Tibial artery (tissue), 4 donors: ENCODE data around the gene HERC3.

Source experiments
- DNase-seq, 2 donors: peaks; one replicate each; pipeline ENCODE4 v3.0.0-alpha.2; 2019
- H3K27ac ChIP-seq, 2 donors: fragments of 200-600 bp; sonication (generic) in 1 of 2; 1 replicate in 1 of 2; 2 replicates in 1 of 2; pipeline ENCODE4 v1.5.1; 2018 to 2019; ENCODE audit warnings: mild to moderate bottlenecking in 1 of 2
- H3K27me3 ChIP-seq, 2 donors: fragments of 200-600 bp; sonication (generic) in 1 of 2; one replicate each; pipeline versions ENCODE4 v1.5.1 to v1.6.0; 2016 to 2019
- H3K36me3 ChIP-seq, 3 donors: fragments of 200-600 bp; sonication (generic) in 2 of 3; one replicate each; pipeline ENCODE4 v1.5.1; 2016 to 2019; ENCODE audit warnings: mild to moderate bottlenecking in 2 of 3
- H3K4me1 ChIP-seq, 4 donors: fragments of 200-600 bp; sonication (generic) in 2 of 4; 1 replicate in 3 of 4; 2 replicates in 1 of 4; pipeline ENCODE4 v1.5.1; 2016 to 2019
- H3K4me3 ChIP-seq, 2 donors: fragments of 200-600 bp; sonication (generic) in 1 of 2; 1 replicate in 1 of 2; 2 replicates in 1 of 2; pipeline ENCODE4 v1.5.1; 2018 to 2019; ENCODE audit warnings: mild to moderate bottlenecking in 2 of 2
- H3K9me3 ChIP-seq, 3 donors: fragments of 200-600 bp; sonication (generic) in 1 of 3; one replicate each; pipeline ENCODE4 v1.5.1; 2016 to 2019
- CTCF ChIP-seq, 2 experiments: fragments of 200-600 bp in 1 of 2; fragments of 450-650 bp in 1 of 2; IDR thresholded peaks; one replicate each; pipeline ENCODE4 v1.5.1; 2017 to 2019; ENCODE audit warnings: antibody characterized with exemption in 2 of 2, mild to moderate bottlenecking in 1 of 2, moderate library complexity in 1 of 2
- intact Hi-C: fragments of 100-400 bp; cut with DNase I; formaldehyde crosslinking; loops from one replicate; pipeline ENCODE4 v1.15.0; 2023; ENCODE audit warnings: low total_unique reads

Gene HERC3

GRCh38 chr4:88585917-88586316 lies 6.4 kb upstream of the HERC3 start:
- Histone ChIP-seq H3K4me3 (no peak overlapping the region), H3K9me3 (no peaks in the 10 kb centered on the region), H3K27ac (no peak overlapping the region), H3K27me3 (no peaks in the 10 kb centered on the region), H3K36me3 (no peaks in the 10 kb centered on the region), H3K4me1 (peaks cover 0 to 6% (median under 1%) of the 10 kb centered on the region in 4 donors)
- intact Hi-C loops = no loop called here
- DNase-seq = no peak
- no peak for TF ChIP-seq CTCF (IDR thresholded peaks at IDR 0.05)

- no peak overlapping the region for H3K27ac ChIP-seq
- DNase-seq = no peak
- intact Hi-C loops = no loop called here
- H3K4me1 ChIP-seq = peaks cover 0 to 10% (median 4%) of the 10 kb centered on the region in 4 donors
- H3K27me3 ChIP-seq = no peaks in the 10 kb centered on the region
- TF ChIP-seq CTCF (IDR thresholded peaks at IDR 0.05) = no peak
- no peaks in the 10 kb centered on the region for H3K36me3 ChIP-seq
- no peak overlapping the region for H3K4me3 ChIP-seq
- no peaks in the 10 kb centered on the region for H3K9me3 ChIP-seq
Observed at GRCh38 chr4:88587306-88587705, 5.0 kb upstream of the HERC3 start.

GRCh38 chr4:88592600-88593448 lies 544 bp downstream of the HERC3 start:
- no peak for TF ChIP-seq CTCF (IDR thresholded peaks at IDR 0.05)
- intact Hi-C loops = loop anchor here (5.0 kb wide), 1 partner anchor 71 kb away; the partner anchor contains the start of gene PYURF
- Histone ChIP-seq H3K4me3 (peak overlapping the region; percentile 74 to 82), H3K9me3 (no peaks in the 10 kb centered on the region), H3K36me3 (peaks cover 0 to 19% (median 6%) of the 10 kb centered on the region in 3 donors), H3K27ac (peak overlapping the region; percentile 96 to 97), H3K4me1 (peaks cover 0 to 19% (median 6%) of the 10 kb centered on the region in 4 donors), H3K27me3 (no peaks in the 10 kb centered on the region)
- peak; percentile 78 to 87 for DNase-seq

DNA sequence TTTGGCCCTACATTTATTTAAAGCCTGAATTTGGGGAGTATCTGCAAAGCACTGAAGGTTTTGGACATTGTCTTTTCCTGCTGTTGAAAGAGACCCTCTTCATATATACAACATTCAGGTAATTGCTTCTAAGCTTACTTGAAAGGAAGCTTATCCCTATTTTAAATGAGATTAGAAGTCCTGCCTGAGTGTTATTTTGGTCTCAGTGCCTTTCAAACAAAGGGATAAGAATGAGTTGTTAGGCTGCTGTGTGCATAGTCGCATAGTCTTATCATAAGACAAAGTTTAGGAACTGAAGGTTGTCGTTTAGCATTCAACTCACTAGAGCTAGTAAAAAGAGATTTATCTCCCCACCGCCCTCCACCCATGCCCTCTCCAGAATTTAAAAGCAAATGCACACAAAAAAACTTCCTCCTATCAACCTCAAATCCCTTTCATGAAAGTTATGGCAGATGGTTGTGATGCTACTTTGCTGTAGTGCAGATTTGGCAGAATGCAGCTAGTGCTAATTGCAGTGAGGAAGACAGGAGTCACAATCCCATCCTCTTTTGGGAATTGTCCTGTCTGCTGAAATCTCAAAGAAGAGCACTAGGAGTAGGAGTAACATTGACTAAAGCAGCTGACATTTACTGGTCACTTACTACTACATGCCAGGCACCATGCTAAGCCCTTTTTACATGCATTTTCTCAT lies 5.8 kb downstream of the HERC3 start:
- no peak overlapping the region for H3K27ac ChIP-seq
- no peak for DNase-seq
- TF ChIP-seq CTCF (IDR thresholded peaks at IDR 0.05) = no peak
- no peaks in the 10 kb centered on the region for H3K9me3 ChIP-seq
- H3K36me3 ChIP-seq = peaks cover 0 to 23% (median 6%) of the 10 kb centered on the region in 3 donors
- no peaks in the 10 kb centered on the region for H3K27me3 ChIP-seq
- no peak overlapping the region for H3K4me3 ChIP-seq
- peaks cover 0 to 31% (median 13%) of the 10 kb centered on the region in 4 donors for H3K4me1 ChIP-seq
- intact Hi-C loops = no loop called here

- intact Hi-C loops = no loop called here
- DNase-seq = no peak
- Histone ChIP-seq H3K9me3 (no peaks in the 10 kb centered on the region), H3K27me3 (no peaks in the 10 kb centered on the region), H3K36me3 (peaks cover 0 to 23% (median 6%) of the 10 kb centered on the region in 3 donors), H3K4me1 (peaks cover 0 to 26% (median 11%) of the 10 kb centered on the region in 4 donors), H3K4me3 (peak overlapping the region; percentile 5 to 25), H3K27ac (peak overlapping the region; percentile 49 to 63)
- no peak for TF ChIP-seq CTCF (IDR thresholded peaks at IDR 0.05)
Observed at GRCh38 chr4:88599298-88599697, 7.0 kb downstream of the HERC3 start.
